Measurements from ENCODE around the gene CADPS. TPM values are rescaled to one million over a fixed set of nuclear protein-coding genes. Genes with fewer than 3 reads are reported as not detected.

Gene CADPS
- total RNA-seq, 1 experiment from 2014 or later, result not detected

- no peak overlapping the region for H2AFZ ChIP-seq (ENCODE audit: low read length)
- no peak for DNase-seq
- H3K9me2 ChIP-seq (replicated peaks; ENCODE audit: low read length), result no peaks in the 10 kb centered on the region
- H3F3A ChIP-seq (ENCODE audit: low read length, unreplicated experiment), result no peaks in the 10 kb centered on the region
- POLR2A ChIA-PET (ENCODE audit: unreplicated experiment), result no interaction called here
- CTCF ChIA-PET, result no interaction called here
- no peak overlapping the region for H3K4me3 ChIP-seq (ENCODE audit: low read length)
- no TSS peak for BruUV-seq (replicated peaks)
- H4K20me1 ChIP-seq (ENCODE audit: low read length), result no peaks in the 10 kb centered on the region
- ATAC-seq, result no peak
- no peak overlapping the region for H3K27ac ChIP-seq (ENCODE audit: low read length)
- H3K79me2 ChIP-seq (ENCODE audit: low read length), result no peaks in the 10 kb centered on the region
- intact Hi-C loops (cut with micrococcal nuclease), result no loop called here
- no peaks in the 10 kb centered on the region for H3K36me3 ChIP-seq (ENCODE audit: low read depth, low read length)
- peaks cover 3% of the 10 kb centered on the region; the same call in 1 of the 2 replicates for H3K27me3 ChIP-seq (ENCODE audit: low read length)
- no peaks in the 10 kb centered on the region for H3K9me3 ChIP-seq (ENCODE audit: low read length)
- no peak for TF ChIP-seq CTCF (conservative IDR thresholded peaks at IDR 0.05; ENCODE audit: low read depth, low read length)
- no peak for TF ChIP-seq EZH2phosphoT487 (IDR thresholded peaks at IDR 0.05; ENCODE audit: borderline replicate concordance, low read length)
- TF ChIP-seq EZH2 (IDR thresholded peaks at IDR 0.05; ENCODE audit: low read length, unreplicated experiment), result no peak
- H3K4me2 ChIP-seq (ENCODE audit: low read length), result no peak overlapping the region
- H3K4me1 ChIP-seq (ENCODE audit: insufficient read depth, low read length), result no peaks in the 10 kb centered on the region
- no peak overlapping the region for H3K9ac ChIP-seq (ENCODE audit: low read length)
These were observed 371.7 kb downstream of the CADPS start for GRCh38 chr3:62503516-62503915.

- no peaks in the 10 kb centered on the region for H3K4me1 ChIP-seq (ENCODE audit: insufficient read depth, low read length)
- no peak overlapping the region for H3K9ac ChIP-seq (ENCODE audit: low read length)
- no TSS peak for BruUV-seq (replicated peaks)
- H3K4me3 ChIP-seq (ENCODE audit: low read length), result no peak overlapping the region
- no peak overlapping the region for H3K27ac ChIP-seq (ENCODE audit: low read length)
- H3K9me3 ChIP-seq (ENCODE audit: low read length), result no peaks in the 10 kb centered on the region
- TF ChIP-seq EZH2phosphoT487 (IDR thresholded peaks at IDR 0.05; ENCODE audit: borderline replicate concordance, low read length) (no peak), CTCF (conservative IDR thresholded peaks at IDR 0.05; ENCODE audit: low read depth, low read length) (no peak)
- H3F3A ChIP-seq (ENCODE audit: low read length, unreplicated experiment), result no peaks in the 10 kb centered on the region
- H3K9me2 ChIP-seq (replicated peaks; ENCODE audit: low read length), result no peaks in the 10 kb centered on the region
- no peaks in the 10 kb centered on the region for H4K20me1 ChIP-seq (ENCODE audit: low read length)
- CTCF ChIA-PET, result no interaction called here
- POLR2A ChIA-PET (ENCODE audit: unreplicated experiment), result no interaction called here
- H3K36me3 ChIP-seq (ENCODE audit: low read depth, low read length), result no peaks in the 10 kb centered on the region
- no peak for DNase-seq
- peaks cover 3% of the 10 kb centered on the region; the same call in 1 of the 2 replicates for H3K27me3 ChIP-seq (ENCODE audit: low read length)
- no peaks in the 10 kb centered on the region for H3K79me2 ChIP-seq (ENCODE audit: low read length)
- no peak overlapping the region for H3K4me2 ChIP-seq (ENCODE audit: low read length)
- intact Hi-C loops (cut with micrococcal nuclease), result no loop called here
- no peak overlapping the region for H2AFZ ChIP-seq (ENCODE audit: low read length)
- no peak for ATAC-seq
These were observed 372.6 kb downstream of the CADPS start for GRCh38 chr3:62502315-62503300.

GRCh38 chr3:62501289-62501668 is 373.9 kb downstream of the CADPS start:
- H3K4me1 ChIP-seq (ENCODE audit: insufficient read depth, low read length), result no peaks in the 10 kb centered on the region
- H3K9me2 ChIP-seq (replicated peaks; ENCODE audit: low read length), result no peaks in the 10 kb centered on the region
- H3K79me2 ChIP-seq (ENCODE audit: low read length), result no peaks in the 10 kb centered on the region
- H3K27me3 ChIP-seq (ENCODE audit: low read length), result peaks cover 3% of the 10 kb centered on the region; the same call in 1 of the 2 replicates
- no peaks in the 10 kb centered on the region for H3K9me3 ChIP-seq (ENCODE audit: low read length)
- no peak overlapping the region for H3K4me2 ChIP-seq (ENCODE audit: low read length)
- TF ChIP-seq CTCF (conservative IDR thresholded peaks at IDR 0.05; ENCODE audit: low read depth, low read length), result no peak
- no peak for TF ChIP-seq EZH2phosphoT487 (IDR thresholded peaks at IDR 0.05; ENCODE audit: borderline replicate concordance, low read length)
- no peak for TF ChIP-seq EZH2 (IDR thresholded peaks at IDR 0.05; ENCODE audit: low read length, unreplicated experiment)
- H3F3A ChIP-seq (ENCODE audit: low read length, unreplicated experiment), result no peaks in the 10 kb centered on the region
- no peaks in the 10 kb centered on the region for H3K36me3 ChIP-seq (ENCODE audit: low read depth, low read length)
- H4K20me1 ChIP-seq (ENCODE audit: low read length), result no peaks in the 10 kb centered on the region
- DNase-seq, result no peak
- BruUV-seq (replicated peaks), result no TSS peak
- H3K27ac ChIP-seq (ENCODE audit: low read length), result no peak overlapping the region
- ChIA-PET CTCF (no interaction called here), POLR2A (ENCODE audit: unreplicated experiment) (no interaction called here)
- H2AFZ ChIP-seq (ENCODE audit: low read length), result no peak overlapping the region
- H3K9ac ChIP-seq (ENCODE audit: low read length), result no peak overlapping the region
- ATAC-seq, result no peak
- no peak overlapping the region for H3K4me3 ChIP-seq (ENCODE audit: low read length)
- intact Hi-C loops (cut with micrococcal nuclease), result no loop called here
